GM12801 (cell line): ENCODE data around the gene MYLK3.

Source experiments
- CTCF ChIP-seq: IDR thresholded peaks from one replicate; pipeline ENCODE4 v1.5.1; 2011; ENCODE audit warnings: control low read depth; ENCODE audit not compliant: insufficient read length; ENCODE audit errors: extremely low read depth

The MYLK3 gene

DNA sequence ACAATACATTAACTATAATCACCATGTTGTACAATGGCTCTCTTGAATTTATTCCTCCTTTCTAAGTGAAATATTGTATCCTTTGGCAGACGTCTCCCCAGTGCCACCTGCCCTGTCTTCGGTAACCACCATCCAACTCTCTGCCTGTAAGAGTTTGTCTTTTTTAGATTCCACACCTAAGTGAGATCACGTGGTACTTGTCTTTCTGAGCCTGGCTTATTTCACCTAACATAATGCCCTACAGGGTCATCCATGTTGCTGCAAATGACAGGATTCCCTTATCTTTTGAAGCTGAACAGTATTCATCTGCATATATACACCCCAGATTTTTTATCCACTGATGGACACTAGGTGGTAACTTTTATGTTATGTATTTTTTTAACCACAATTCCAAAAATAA is 34.5 kb downstream of the MYLK3 start:
- TF ChIP-seq CTCF, result no peak

- no peak for TF ChIP-seq CTCF
Measured at GRCh38 chr16:46712911-46713310, 35.2 kb downstream of the MYLK3 start.

- TF ChIP-seq CTCF, result no peak
Measured at GRCh38 chr16:46711106-46712058, 36.8 kb downstream of the MYLK3 start.

DNA sequence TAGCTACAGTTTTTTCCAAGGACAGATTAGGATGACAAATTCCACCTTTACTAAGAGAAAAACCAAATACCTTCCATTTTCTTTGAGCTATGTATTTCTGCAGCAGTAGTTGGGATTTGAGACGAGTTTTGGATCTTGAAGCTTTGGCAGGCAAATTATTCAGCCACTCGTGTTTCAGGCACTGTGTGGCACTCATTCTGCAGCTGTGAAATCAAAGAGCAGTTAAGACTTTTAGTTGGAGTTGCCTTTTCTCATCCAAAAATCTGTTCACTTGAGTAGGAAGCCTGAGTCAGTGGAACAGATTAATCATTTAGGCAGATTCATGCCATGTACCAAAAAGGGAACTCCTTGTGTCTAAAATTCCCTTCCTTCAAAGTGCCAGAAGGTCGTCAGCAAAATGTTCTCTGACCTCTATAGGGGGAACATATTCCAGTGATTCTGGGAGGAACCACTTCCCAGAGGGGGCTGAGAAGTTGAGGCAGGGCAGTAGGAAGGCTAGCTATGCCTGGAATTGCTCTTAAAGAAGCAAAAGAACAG is 38.6 kb downstream of the MYLK3 start:
- TF ChIP-seq CTCF, result no peak

DNA sequence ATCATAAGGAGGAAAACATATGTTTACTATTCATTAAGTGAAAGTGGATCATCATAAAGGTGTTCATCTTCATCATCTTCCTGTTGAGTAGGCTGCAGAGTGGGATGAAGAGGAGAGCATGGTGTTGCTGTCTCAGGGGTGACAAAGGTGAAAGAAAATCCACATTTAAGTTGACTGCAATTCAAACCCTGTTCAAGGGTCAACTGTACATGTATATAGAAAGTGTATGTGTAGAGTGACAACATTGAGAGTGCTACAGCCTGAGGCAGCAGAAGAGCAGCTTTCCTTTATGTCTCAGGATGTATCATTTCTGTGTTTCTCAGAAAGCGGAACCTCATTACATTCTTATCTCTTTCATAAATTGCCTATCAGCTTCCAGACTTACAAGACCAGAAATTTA is 41.5 kb downstream of the MYLK3 start:
- no peak for TF ChIP-seq CTCF

DNA sequence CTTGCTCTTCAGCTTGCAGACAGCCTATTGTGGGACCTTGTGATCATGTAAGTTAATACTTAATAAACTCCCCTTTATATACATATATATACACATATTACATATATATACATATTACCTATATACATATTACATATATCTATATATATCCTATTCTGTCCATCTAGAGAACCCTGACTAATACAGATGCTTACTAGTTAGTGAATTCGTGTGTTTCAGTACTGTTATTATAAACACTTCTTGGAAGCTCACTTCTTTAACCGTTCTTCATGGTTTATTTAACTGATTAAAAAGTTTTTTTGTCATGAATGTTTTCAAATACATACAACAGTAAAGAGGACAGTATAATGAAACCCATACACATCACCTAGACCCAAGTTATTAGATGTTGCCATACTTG is 46.1 kb downstream of the MYLK3 start:
- no peak for TF ChIP-seq CTCF

- no peak for TF ChIP-seq CTCF
Measured at GRCh38 chr16:46701615-46702014, 46.5 kb downstream of the MYLK3 start.
